Skeletal muscle satellite cell (primary cell): ENCODE measurements around the gene NT5C2.
"Not testable (repeated sequence)": the region's sequence is repeated elsewhere in the genome, so short reads cannot be mapped to it uniquely, and the experiment has no call there.

Experiments
- H3K27me3 ChIP-seq: 2 replicates; pipeline ENCODE4 v1.7.0; 2013; ENCODE audit warnings: low read length; ENCODE audit not compliant: control insufficient read depth, insufficient read depth
- H3K36me3 ChIP-seq: 2 replicates; pipeline ENCODE4 v1.7.0; 2013; ENCODE audit warnings: mild to moderate bottlenecking, control low read depth, low read length; ENCODE audit not compliant: insufficient read depth
- H3K4me1 ChIP-seq: 2 replicates; pipeline ENCODE4 v1.7.0; 2013; ENCODE audit warnings: low read length; ENCODE audit not compliant: control insufficient read depth, insufficient read depth
- H3K4me2 ChIP-seq: 2 replicates; pipeline ENCODE4 v1.7.0; 2013; ENCODE audit warnings: mild to moderate bottlenecking, low read length
- H3K4me3 ChIP-seq: 2 replicates; pipeline ENCODE4 v1.7.0; 2013; ENCODE audit warnings: low read length
- H3K9ac ChIP-seq: 2 replicates; pipeline ENCODE4 v1.7.0; 2013; ENCODE audit warnings: mild to moderate bottlenecking, low read depth, low read length, moderate library complexity
- H3K9me3 ChIP-seq: replicated peaks from 2 replicates; pipeline ENCODE4 v1.7.0; 2013; ENCODE audit warnings: mild to moderate bottlenecking, control low read depth, low read length

NT5C2 gene

GRCh38 chr10:103079100-103079499 lies 114.0 kb downstream of the NT5C2 start:
- H3K9me3 ChIP-seq = no peaks in the 10 kb centered on the region
- H3K4me2 ChIP-seq = no peak overlapping the region
- H3K27me3 ChIP-seq = no peaks in the 10 kb centered on the region

GRCh38 chr10:103078676-103079075 lies 114.4 kb downstream of the NT5C2 start:
- H3K4me1 ChIP-seq = no peaks in the 10 kb centered on the region
- no peak overlapping the region for H3K4me2 ChIP-seq
- H3K9me3 ChIP-seq = no peaks in the 10 kb centered on the region
- no peaks in the 10 kb centered on the region for H3K27me3 ChIP-seq
- peaks cover 5% of the 10 kb centered on the region for H3K36me3 ChIP-seq
- H3K9ac ChIP-seq = no peak overlapping the region
- no peak overlapping the region for H3K4me3 ChIP-seq

More at GRCh38 chr10:103079100-103079499, 114.0 kb downstream of the NT5C2 start:
- Histone ChIP-seq H3K4me1 (no peaks in the 10 kb centered on the region), H3K36me3 (peaks cover 9% of the 10 kb centered on the region), H3K9ac (no peak overlapping the region), H3K4me3 (no peak overlapping the region)

DNA sequence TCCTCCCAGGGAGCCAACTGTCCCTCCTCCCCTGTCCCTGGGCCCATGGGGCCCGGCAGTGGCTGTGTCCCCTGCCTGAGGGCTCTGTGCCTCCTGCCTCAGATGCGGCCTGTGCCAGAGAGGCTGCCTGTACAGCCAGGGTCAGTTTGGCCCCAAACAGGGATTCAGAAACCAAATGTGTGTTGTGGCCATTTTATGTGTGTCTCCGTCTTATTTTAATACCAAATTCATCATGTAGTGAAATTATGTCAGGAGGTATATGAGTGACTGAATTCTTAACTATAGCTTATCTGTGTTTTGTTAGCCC lies 114.8 kb downstream of the NT5C2 start:
- Histone ChIP-seq H3K27me3 (no peaks in the 10 kb centered on the region), H3K36me3 (peaks cover under 1% of the 10 kb centered on the region), H3K9me3 (no peaks in the 10 kb centered on the region), H3K9ac (no peak overlapping the region), H3K4me3 (no peak overlapping the region), H3K4me1 (no peaks in the 10 kb centered on the region), H3K4me2 (no peak overlapping the region)

- Histone ChIP-seq H3K4me2 (no peak overlapping the region), H3K9ac (no peak overlapping the region), H3K4me1 (no peaks in the 10 kb centered on the region), H3K9me3 (no peaks in the 10 kb centered on the region), H3K4me3 (no peak overlapping the region), H3K27me3 (no peaks in the 10 kb centered on the region), H3K36me3 (no peaks in the 10 kb centered on the region)
Observed at GRCh38 chr10:103077491-103078308, 115.4 kb downstream of the NT5C2 start.

DNA sequence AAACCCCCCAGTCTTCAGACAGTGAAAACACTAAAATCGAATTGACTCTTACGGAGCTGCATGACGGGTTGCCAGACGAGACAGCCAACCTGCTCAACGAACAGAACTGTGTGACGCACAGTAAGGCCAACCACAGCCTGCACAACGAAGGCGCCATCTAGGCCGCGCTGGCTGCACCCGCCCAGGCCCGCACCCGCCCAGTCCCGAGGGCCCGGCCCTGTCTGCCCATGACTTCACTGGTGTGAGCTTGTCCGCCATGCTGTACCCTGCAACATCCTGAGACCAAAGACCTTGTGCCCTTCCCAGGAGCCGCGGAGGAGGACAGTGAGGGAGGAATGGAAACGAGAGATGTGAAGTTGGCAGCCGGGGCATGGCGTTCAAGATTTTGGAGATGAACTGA lies 116.1 kb downstream of the NT5C2 start:
- no peaks in the 10 kb centered on the region for H3K4me1 ChIP-seq
- H3K4me2 ChIP-seq = no peak overlapping the region
- H3K36me3 ChIP-seq = no peaks in the 10 kb centered on the region
- no peak overlapping the region for H3K9ac ChIP-seq
- H3K27me3 ChIP-seq = no peaks in the 10 kb centered on the region
- H3K4me3 ChIP-seq = no peak overlapping the region
- no peaks in the 10 kb centered on the region for H3K9me3 ChIP-seq

- Histone ChIP-seq H3K9ac (no peak overlapping the region), H3K4me2 (no peak overlapping the region)
Observed at GRCh38 chr10:103072891-103073290, 120.2 kb downstream of the NT5C2 start.

GRCh38 chr10:103072276-103072675 lies 120.8 kb downstream of the NT5C2 start:
- Histone ChIP-seq H3K27me3 (peaks cover 3% of the 10 kb centered on the region), H3K4me1 (no peaks in the 10 kb centered on the region), H3K36me3 (no peaks in the 10 kb centered on the region), H3K9ac (no peak overlapping the region), H3K9me3 (no peaks in the 10 kb centered on the region), H3K4me2 (no peak overlapping the region), H3K4me3 (no peak overlapping the region)

More at GRCh38 chr10:103072891-103073290, 120.2 kb downstream of the NT5C2 start:
- H3K27me3 ChIP-seq = peaks cover 3% of the 10 kb centered on the region
- H3K4me3 ChIP-seq = no peak overlapping the region
- H3K4me1 ChIP-seq = no peaks in the 10 kb centered on the region
- H3K36me3 ChIP-seq = no peaks in the 10 kb centered on the region
- H3K9me3 ChIP-seq = no peaks in the 10 kb centered on the region

GRCh38 chr10:103069453-103070331 lies 123.4 kb downstream of the NT5C2 start:
- Histone ChIP-seq H3K27me3 (peaks cover 3% of the 10 kb centered on the region), H3K9me3 (no peaks in the 10 kb centered on the region), H3K36me3 (no peaks in the 10 kb centered on the region), H3K4me3 (no peak overlapping the region), H3K9ac (no peak overlapping the region), H3K4me1 (no peaks in the 10 kb centered on the region), H3K4me2 (no peak overlapping the region)

- H3K4me3 ChIP-seq = no peak overlapping the region
- no peaks in the 10 kb centered on the region for H3K4me1 ChIP-seq
- H3K9me3 ChIP-seq = no peaks in the 10 kb centered on the region
- H3K27me3 ChIP-seq = peaks cover 3% of the 10 kb centered on the region
- H3K9ac ChIP-seq = no peak overlapping the region
- no peak overlapping the region for H3K4me2 ChIP-seq
- no peaks in the 10 kb centered on the region for H3K36me3 ChIP-seq
Observed at GRCh38 chr10:103067956-103068355, 125.1 kb downstream of the NT5C2 start.

DNA sequence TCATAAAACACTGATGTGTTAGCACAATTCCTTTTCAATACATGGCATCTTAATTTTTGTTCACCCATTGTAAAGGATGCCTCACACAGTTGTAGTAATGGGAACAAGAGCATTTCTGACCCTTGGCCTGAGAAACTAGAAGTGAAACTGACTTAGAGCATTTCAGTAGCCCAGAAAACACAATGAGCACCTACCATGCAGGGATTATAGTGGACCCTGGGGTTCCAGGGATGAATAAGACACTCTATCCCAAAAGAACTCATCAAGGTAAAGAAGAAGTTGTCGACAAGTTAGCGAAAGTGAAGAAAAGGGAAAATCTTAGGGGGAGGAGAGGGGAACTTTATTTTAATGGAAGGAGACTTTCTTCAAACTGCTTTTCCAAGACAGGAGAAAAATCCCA lies 125.6 kb downstream of the NT5C2 start:
- peaks cover 3% of the 10 kb centered on the region for H3K27me3 ChIP-seq
- no peak overlapping the region for H3K4me2 ChIP-seq
- no peaks in the 10 kb centered on the region for H3K4me1 ChIP-seq
- no peaks in the 10 kb centered on the region for H3K9me3 ChIP-seq
- H3K9ac ChIP-seq = no peak overlapping the region
- no peak overlapping the region for H3K4me3 ChIP-seq
- H3K36me3 ChIP-seq = no peaks in the 10 kb centered on the region

GRCh38 chr10:103067099-103067477 lies 126.0 kb downstream of the NT5C2 start:
- not testable (repeated sequence) for H3K9me3 ChIP-seq, H3K27me3 ChIP-seq, H3K4me2 ChIP-seq, H3K4me3 ChIP-seq, H3K4me1 ChIP-seq, H3K9ac ChIP-seq, H3K36me3 ChIP-seq
